Vagina (tissue), 2 donors: ENCODE data around the gene KIF1B. TPM values are rescaled to one million over a fixed set of nuclear protein-coding genes. Genes with fewer than 3 reads are reported as not detected.

ENCODE experiments used
- DNase-seq, 2 donors: peaks; one replicate each; pipeline ENCODE4 v3.0.0-alpha.2; 2017; ENCODE audit errors: extremely low spot score in 2 of 2
- H3K27ac ChIP-seq: fragments of 200-600 bp; sonication (generic); one replicate; pipeline ENCODE4 v1.5.1; 2019
- H3K27me3 ChIP-seq: fragments of 200-600 bp; sonication (generic); one replicate; pipeline ENCODE4 v1.5.1; 2019
- H3K36me3 ChIP-seq, 2 donors: fragments of 200-600 bp; sonication (generic); one replicate each; pipeline ENCODE4 v1.5.1; 2017 to 2019
- H3K4me1 ChIP-seq: fragments of 200-600 bp; sonication (generic); one replicate; pipeline ENCODE4 v1.5.1; 2019
- H3K4me3 ChIP-seq, 2 donors: fragments of 200-600 bp; sonication (generic); 1 replicate in 1 of 2; 2 replicates in 1 of 2; pipeline ENCODE4 v1.5.1; 2016 to 2019
- H3K9me3 ChIP-seq: fragments of 200-600 bp; sonication (generic); one replicate; pipeline ENCODE4 v1.5.1; 2019
- POLR2A ChIP-seq, 2 donors: fragments of 450-650 bp; IDR thresholded peaks; one replicate each; pipeline ENCODE4 v1.6.1; 2017; ENCODE audit warnings: antibody characterized with exemption in 2 of 2, mild to moderate bottlenecking in 2 of 2, moderate library complexity in 2 of 2
- POLR2AphosphoS5 ChIP-seq, 2 donors: sonication (generic); formaldehyde crosslinking; IDR thresholded peaks; one replicate each; pipeline ENCODE4 v1.9.0; 2017; ENCODE audit warnings: antibody characterized with exemption in 2 of 2, mild to moderate bottlenecking in 2 of 2, low read depth in 1 of 2; ENCODE audit not compliant: insufficient read depth in 1 of 2
- intact Hi-C: fragments of 100-400 bp; cut with DNase I; formaldehyde crosslinking; loops from one replicate; pipeline ENCODE4 v1.15.1; 2023
- total RNA-seq: library from RNA; depleted of rRNA; stranded (reverse); fragments of >200 nt; gene quantifications from one replicate; pipeline ENCODE4 v1.2.3, GENCODE V29; 2016
- TF ChIP-seq, protein P1 (sequence below), 3 experiments: fragments of 450-650 bp in 2 of 3; fragments of 200-600 bp in 1 of 3; sonication (generic) in 1 of 3; IDR thresholded peaks; one replicate each; pipeline ENCODE4 v1.5.1; 2017 to 2019; ENCODE audit warnings: antibody characterized with exemption in 3 of 3, mild to moderate bottlenecking in 2 of 3, moderate library complexity in 2 of 3

Gene KIF1B
- total RNA-seq, 1 donor from 2014 or later = 45.4 TPM

DNA sequence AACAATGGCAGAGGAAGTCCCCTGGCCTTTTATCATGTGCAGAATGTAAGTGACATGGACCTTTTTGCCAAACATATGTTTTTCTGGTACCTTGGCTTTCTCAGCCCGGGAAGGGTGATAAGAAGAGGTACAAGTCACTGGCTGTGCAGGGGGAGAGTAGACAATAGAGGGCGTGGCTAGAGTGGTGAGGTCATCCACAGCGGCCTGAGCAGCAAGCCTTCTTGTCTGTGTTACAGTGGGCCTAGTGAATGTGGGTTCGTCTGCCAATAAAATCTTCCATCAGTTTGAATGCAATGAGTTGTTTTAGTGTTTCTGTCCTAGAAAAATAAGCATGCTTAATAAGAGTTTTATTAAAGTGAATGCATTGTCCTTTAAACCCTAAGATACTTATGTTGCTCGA, 129.4 kb downstream of the KIF1B start:
- intact Hi-C loops = loop anchor here (10.0 kb wide), 1 partner anchor 125 kb away; the partner anchor contains the start of gene KIF1B
- no peak overlapping the region for H3K4me3 ChIP-seq
- H3K27ac ChIP-seq = no peak overlapping the region
- no peak for DNase-seq
- H3K27me3 ChIP-seq = no peaks in the 10 kb centered on the region
- TF ChIP-seq POLR2AphosphoS5 (IDR thresholded peaks at IDR 0.05; ENCODE audit: insufficient read depth in 1 of 2, low read depth in 1 of 2) (no peak), POLR2A (IDR thresholded peaks at IDR 0.05) (no peak)
- TF ChIP-seq, protein P1, sequence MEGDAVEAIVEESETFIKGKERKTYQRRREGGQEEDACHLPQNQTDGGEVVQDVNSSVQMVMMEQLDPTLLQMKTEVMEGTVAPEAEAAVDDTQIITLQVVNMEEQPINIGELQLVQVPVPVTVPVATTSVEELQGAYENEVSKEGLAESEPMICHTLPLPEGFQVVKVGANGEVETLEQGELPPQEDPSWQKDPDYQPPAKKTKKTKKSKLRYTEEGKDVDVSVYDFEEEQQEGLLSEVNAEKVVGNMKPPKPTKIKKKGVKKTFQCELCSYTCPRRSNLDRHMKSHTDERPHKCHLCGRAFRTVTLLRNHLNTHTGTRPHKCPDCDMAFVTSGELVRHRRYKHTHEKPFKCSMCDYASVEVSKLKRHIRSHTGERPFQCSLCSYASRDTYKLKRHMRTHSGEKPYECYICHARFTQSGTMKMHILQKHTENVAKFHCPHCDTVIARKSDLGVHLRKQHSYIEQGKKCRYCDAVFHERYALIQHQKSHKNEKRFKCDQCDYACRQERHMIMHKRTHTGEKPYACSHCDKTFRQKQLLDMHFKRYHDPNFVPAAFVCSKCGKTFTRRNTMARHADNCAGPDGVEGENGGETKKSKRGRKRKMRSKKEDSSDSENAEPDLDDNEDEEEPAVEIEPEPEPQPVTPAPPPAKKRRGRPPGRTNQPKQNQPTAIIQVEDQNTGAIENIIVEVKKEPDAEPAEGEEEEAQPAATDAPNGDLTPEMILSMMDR (IDR thresholded peaks at IDR 0.05) = no peak
- H3K4me1 ChIP-seq = no peaks in the 10 kb centered on the region
- H3K9me3 ChIP-seq = no peaks in the 10 kb centered on the region
- H3K36me3 ChIP-seq = peaks cover 0 to 44% of the 10 kb centered on the region in 2 donors

DNA sequence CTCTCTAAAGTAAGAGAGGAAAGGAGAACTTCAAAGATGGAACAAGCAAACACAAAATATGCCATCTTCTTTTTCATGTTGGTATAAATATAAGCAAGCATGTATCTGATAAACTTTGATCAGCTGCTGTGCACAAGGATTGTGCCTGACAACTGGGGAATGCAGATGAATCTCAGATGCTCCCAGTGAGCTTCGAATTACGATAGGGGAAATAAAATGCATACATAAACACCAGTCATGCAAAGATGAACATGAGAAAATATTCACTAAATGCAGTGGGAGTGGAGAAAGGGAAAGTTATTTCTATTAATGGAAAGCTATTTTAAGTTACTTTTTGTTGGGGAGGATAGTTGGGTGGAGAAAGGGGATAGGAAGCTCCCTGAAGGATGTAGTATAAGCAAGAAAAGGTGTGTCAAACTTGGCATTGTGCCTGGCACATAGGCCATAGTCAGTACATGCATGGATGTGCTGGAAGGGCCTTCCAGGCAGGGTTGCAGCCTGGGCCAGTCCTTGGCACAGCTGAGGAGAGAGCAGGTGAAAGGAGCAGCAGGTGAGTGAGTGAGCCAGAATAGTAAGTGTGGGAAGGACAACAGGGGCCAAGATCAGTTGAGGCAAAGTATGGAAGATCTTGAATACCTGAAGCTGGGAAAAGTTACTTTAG, 130.7 kb downstream of the KIF1B start:
- no peak overlapping the region for H3K4me3 ChIP-seq
- no peaks in the 10 kb centered on the region for H3K27me3 ChIP-seq
- DNase-seq = no peak
- H3K36me3 ChIP-seq = peaks cover 0 to 41% of the 10 kb centered on the region in 2 donors
- H3K27ac ChIP-seq = no peak overlapping the region
- no peaks in the 10 kb centered on the region for H3K9me3 ChIP-seq
- no peak for TF ChIP-seq POLR2A (IDR thresholded peaks at IDR 0.05)
- TF ChIP-seq, protein P1 (IDR thresholded peaks at IDR 0.05) = no peak
- TF ChIP-seq POLR2AphosphoS5 (IDR thresholded peaks at IDR 0.05; ENCODE audit: insufficient read depth in 1 of 2, low read depth in 1 of 2) = no peak
- intact Hi-C loops = no loop called here
- H3K4me1 ChIP-seq = no peaks in the 10 kb centered on the region

DNA sequence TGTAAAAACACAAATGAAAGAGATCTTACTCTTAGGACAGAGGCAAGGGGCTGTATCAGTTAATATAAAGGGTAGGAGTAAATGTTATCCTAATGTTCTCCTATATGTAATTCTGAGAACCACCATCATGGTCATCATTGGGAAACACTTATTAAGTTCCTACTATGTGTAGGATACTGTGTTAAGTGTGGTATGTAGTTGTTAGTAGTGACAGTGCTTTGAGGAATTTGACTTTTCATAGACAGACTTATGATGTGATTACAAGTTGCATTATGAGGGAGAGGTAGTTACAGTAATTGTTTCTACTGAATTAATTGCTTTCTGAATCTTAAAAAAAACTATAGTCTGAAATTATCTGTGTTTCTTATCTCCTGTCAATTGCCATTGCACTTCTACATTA, 136.7 kb downstream of the KIF1B start:
- Histone ChIP-seq H3K9me3 (no peaks in the 10 kb centered on the region), H3K4me1 (no peaks in the 10 kb centered on the region), H3K4me3 (no peak overlapping the region), H3K36me3 (peaks cover 0 to 50% of the 10 kb centered on the region in 2 donors), H3K27me3 (no peaks in the 10 kb centered on the region), H3K27ac (no peak overlapping the region)
- DNase-seq = no peak
- TF ChIP-seq, protein P1 (IDR thresholded peaks at IDR 0.05) = no peak
- TF ChIP-seq POLR2AphosphoS5 (IDR thresholded peaks at IDR 0.05; ENCODE audit: insufficient read depth in 1 of 2, low read depth in 1 of 2) (no peak), POLR2A (IDR thresholded peaks at IDR 0.05) (no peak)
- intact Hi-C loops = no loop called here

DNA sequence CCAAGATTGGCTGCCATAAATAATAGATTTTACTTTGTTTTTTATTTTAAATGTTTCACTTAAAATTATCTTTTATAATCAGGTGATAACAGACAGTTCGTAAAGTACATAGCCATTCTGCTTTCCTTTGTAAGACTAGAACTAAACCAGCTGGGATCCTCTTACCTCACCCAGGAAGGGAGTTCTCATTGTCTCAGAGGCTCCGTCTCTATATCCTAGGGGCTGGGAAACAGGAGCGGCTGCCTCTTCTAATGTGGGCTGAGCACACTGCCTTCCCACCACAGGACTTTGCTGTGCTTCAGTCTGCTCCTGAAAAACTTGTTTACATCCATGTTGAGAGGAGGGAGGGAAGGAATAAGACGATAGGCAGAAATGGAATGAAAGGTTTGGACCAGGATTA, 142.9 kb downstream of the KIF1B start:
- intact Hi-C loops = no loop called here
- no peak overlapping the region for H3K4me3 ChIP-seq
- H3K4me1 ChIP-seq = no peaks in the 10 kb centered on the region
- TF ChIP-seq, protein P1 (IDR thresholded peaks at IDR 0.05) = no peak
- no peak for TF ChIP-seq POLR2A (IDR thresholded peaks at IDR 0.05)
- no peak for TF ChIP-seq POLR2AphosphoS5 (IDR thresholded peaks at IDR 0.05; ENCODE audit: insufficient read depth in 1 of 2, low read depth in 1 of 2)
- H3K27me3 ChIP-seq = no peaks in the 10 kb centered on the region
- no peaks in the 10 kb centered on the region for H3K9me3 ChIP-seq
- H3K36me3 ChIP-seq = peaks cover 0 to 24% of the 10 kb centered on the region in 2 donors
- no peak overlapping the region for H3K27ac ChIP-seq
- DNase-seq = no peak

DNA sequence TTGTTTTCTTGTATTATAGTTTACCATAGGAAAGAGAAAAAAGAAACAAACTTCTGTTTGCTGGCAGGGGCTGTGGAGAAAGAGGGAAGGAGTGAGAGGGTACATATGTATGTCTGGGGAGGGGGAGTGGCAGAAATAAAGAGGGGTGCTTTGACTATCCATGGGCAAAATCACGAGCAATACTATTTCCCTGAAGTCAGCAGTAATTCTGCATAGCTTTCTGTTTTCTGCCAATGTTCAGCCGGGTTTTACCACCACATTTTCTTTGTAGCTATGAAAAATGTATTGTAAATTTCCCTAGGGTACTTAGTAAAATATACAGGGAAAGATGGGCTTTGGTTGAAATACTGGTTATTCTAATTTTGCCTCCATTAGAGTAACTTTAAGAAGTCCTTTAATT, 143.3 kb downstream of the KIF1B start:
- Histone ChIP-seq H3K9me3 (no peaks in the 10 kb centered on the region), H3K27me3 (no peaks in the 10 kb centered on the region), H3K36me3 (peaks cover 0 to 20% of the 10 kb centered on the region in 2 donors), H3K4me3 (no peak overlapping the region), H3K4me1 (no peaks in the 10 kb centered on the region), H3K27ac (no peak overlapping the region)
- DNase-seq = no peak
- TF ChIP-seq POLR2A (IDR thresholded peaks at IDR 0.05) (no peak), POLR2AphosphoS5 (IDR thresholded peaks at IDR 0.05; ENCODE audit: insufficient read depth in 1 of 2, low read depth in 1 of 2) (no peak)
- TF ChIP-seq, protein P1 (IDR thresholded peaks at IDR 0.05) = no peak
- intact Hi-C loops = no loop called here
